GM12878 (cell line): ENCODE data around the gene RNLS. TPM values are rescaled to one million over a fixed set of nuclear protein-coding genes. Genes with fewer than 3 reads are reported as not detected.

ENCODE experiments used
- ATAC-seq: fragments of 200-7000 bp; cut with Tn5 transposase; 3 replicates; pipeline ENCODE4 v1.9.1; 2020; ENCODE audit warnings: mild to moderate bottlenecking, moderate library complexity
- BruUV-seq: library from RNA; stranded (reverse); fragments of 400-500 nt; replicated peaks from 2 replicates; lab custom pipeline; 2021; lab: Mats Ljungman, UMichigan
- CTCF ChIA-PET: fragments of 300-600 bp; sonication (Branson Sonifier 250); formaldehyde crosslinking; extraction: SDS; loops from one replicate; lab custom pipeline; 2021; ENCODE audit warnings: inconsistent platforms; lab: Yijun Ruan, JAX
- POLR2A ChIA-PET: fragments of 350-600 bp; formaldehyde crosslinking; extraction: SDS; loops from one replicate; lab custom pipeline; 2021; ENCODE audit warnings: inconsistent platforms; lab: Charles Lee
- RAD21 ChIA-PET: fragments of 300-600 bp; sonication (Branson Sonifier 250); formaldehyde crosslinking; loops from one replicate; lab custom pipeline; 2023; ENCODE audit warnings: antibody characterized with exemption; ENCODE audit not compliant: unreplicated experiment; lab: Charles Lee
- SMC1A ChIA-PET: fragments of 300-600 bp; sonication (Branson Sonifier 250); formaldehyde crosslinking; loops from one replicate; lab custom pipeline; 2023; ENCODE audit not compliant: unreplicated experiment, uncharacterized antibody; lab: Charles Lee
- DNase-seq: peaks from one replicate; pipeline ENCODE4 v3.0.0-alpha.2; 2011; ENCODE audit warnings: low read depth, low spot score
- FAIRE-seq: peaks from 3 replicates; lab custom pipeline; 2011; peaks lifted over from hg19 to GRCh38; lab: Jason Lieb, UNC
- H2AFZ ChIP-seq: 2 replicates; pipeline ENCODE4 v1.6.0; 2011; ENCODE audit warnings: low read depth, low read length, control low read depth; ENCODE audit not compliant: control insufficient read depth
- H3K27ac ChIP-seq: 2 replicates; pipeline ENCODE4 v1.5.1; 2011; ENCODE audit warnings: control low read depth; ENCODE audit not compliant: control insufficient read depth, insufficient read depth
- H3K27me3 ChIP-seq, 2 experiments: replicated peaks in 1 of 2; 2 replicates each; pipeline versions ENCODE4 v1.6.0 to v1.6.1; 2011; ENCODE audit warnings: low read length in 1 of 2; ENCODE audit not compliant: control insufficient read depth in 2 of 2, insufficient read depth in 2 of 2
- H3K36me3 ChIP-seq, 2 experiments: 2 replicates each; pipeline ENCODE4 v1.5.1; 2011; ENCODE audit warnings: low read length in 1 of 2; ENCODE audit not compliant: control insufficient read depth in 2 of 2, insufficient read depth in 2 of 2
- H3K4me1 ChIP-seq: 2 replicates; pipeline ENCODE4 v1.6.1; 2011; ENCODE audit warnings: mild to moderate bottlenecking, low read length, moderate library complexity, mixed read lengths; ENCODE audit not compliant: control insufficient read depth, insufficient read depth
- H3K4me2 ChIP-seq: 2 replicates; pipeline ENCODE4 v1.6.0; 2011; ENCODE audit warnings: control low read depth; ENCODE audit not compliant: control insufficient read depth, insufficient read depth
- H3K4me3 ChIP-seq: fragments of 200-600 bp; sonication (generic); 2 replicates; pipeline ENCODE4 v1.5.1; 2016
- H3K79me2 ChIP-seq: 2 replicates; pipeline ENCODE4 v1.6.0; 2011; ENCODE audit warnings: low read length; ENCODE audit not compliant: control insufficient read depth, insufficient read depth
- H3K9ac ChIP-seq: 2 replicates; pipeline ENCODE4 v1.8.0; 2011; ENCODE audit warnings: low read length, control low read depth, mixed read lengths; ENCODE audit not compliant: control insufficient read depth, insufficient read depth
- H3K9me3 ChIP-seq: replicated peaks from 3 replicates; pipeline ENCODE4 v1.5.1; 2011; ENCODE audit warnings: mild to moderate bottlenecking, low read length; ENCODE audit not compliant: control insufficient read depth, insufficient read depth
- H4K20me1 ChIP-seq: 2 replicates; pipeline ENCODE4 v1.6.0; 2011; ENCODE audit not compliant: control insufficient read depth, insufficient read depth
- BHLHE40 ChIP-seq, 2 experiments: fragments of 450-650 bp in 1 of 2; IDR thresholded peaks; 2 replicates each; pipeline ENCODE4 v1.6.1; 2011 to 2017; ENCODE audit warnings: low read depth in 2 of 2, borderline replicate concordance in 1 of 2, improper control_type of control experiment in 1 of 2, low read length in 1 of 2, mild to moderate bottlenecking in 1 of 2
- BMI1 ChIP-seq: fragments of 450-650 bp; IDR thresholded peaks from 2 replicates; pipeline ENCODE4 v1.6.1; 2016; ENCODE audit warnings: mild to moderate bottlenecking, moderate library complexity, borderline replicate concordance
- ELK1 ChIP-seq: IDR thresholded peaks from 2 replicates; pipeline ENCODE4 v1.6.1; 2012; ENCODE audit warnings: low read depth, low read length, improper control_type of control experiment
- HDGF ChIP-seq: fragments of 450-650 bp; IDR thresholded peaks from 2 replicates; pipeline ENCODE4 v1.6.1; 2016; ENCODE audit warnings: antibody characterized with exemption
- KAT2A ChIP-seq: conservative IDR thresholded peaks from 2 replicates; pipeline ENCODE4 v1.6.1; 2011; ENCODE audit warnings: low read depth, low read length; ENCODE audit not compliant: control insufficient read depth
- MEF2B ChIP-seq: fragments of 450-650 bp; IDR thresholded peaks from 2 replicates; pipeline ENCODE4 v1.6.1; 2018; ENCODE audit warnings: mild to moderate bottlenecking, moderate library complexity; ENCODE audit not compliant: partially characterized antibody, poor library complexity, severe bottlenecking
- NR2C1 ChIP-seq: fragments of 450-650 bp; IDR thresholded peaks from 2 replicates; pipeline ENCODE4 v1.6.1; 2017; ENCODE audit warnings: antibody characterized with exemption, mild to moderate bottlenecking, moderate library complexity
- RAD21 ChIP-seq: IDR thresholded peaks from 2 replicates; pipeline ENCODE4 v1.6.1; 2011; ENCODE audit warnings: mild to moderate bottlenecking, low read depth, low read length, moderate library complexity; ENCODE audit not compliant: insufficient read depth
- RUNX3 ChIP-seq: IDR thresholded peaks from 2 replicates; pipeline ENCODE4 v1.6.1; 2012; ENCODE audit warnings: low read length, inconsistent platforms
- SIX5 ChIP-seq: IDR thresholded peaks from 2 replicates; pipeline ENCODE4 v1.6.1; 2011; ENCODE audit warnings: mild to moderate bottlenecking, low read depth, low read length, moderate library complexity; ENCODE audit not compliant: severe bottlenecking
- SMARCA5 ChIP-seq: fragments of 450-650 bp; IDR thresholded peaks from 2 replicates; pipeline ENCODE4 v1.6.1; 2017; ENCODE audit warnings: mild to moderate bottlenecking
- SUPT20H ChIP-seq: IDR thresholded peaks from 2 replicates; pipeline ENCODE4 v1.6.1; 2011; ENCODE audit warnings: low read depth, mild to moderate bottlenecking, low read length, moderate library complexity, borderline replicate concordance; ENCODE audit not compliant: control insufficient read depth
- ZBTB4 ChIP-seq: fragments of 450-650 bp; formaldehyde crosslinking; IDR thresholded peaks from 2 replicates; pipeline ENCODE4 v1.4.0; 2022; ENCODE audit warnings: mild to moderate bottlenecking, moderate library complexity
- ZSCAN29 ChIP-seq: fragments of 450-650 bp; IDR thresholded peaks from 2 replicates; pipeline ENCODE4 v1.6.1; 2017; ENCODE audit warnings: mild to moderate bottlenecking, moderate library complexity
- WGBS: methylation state at CpG from one replicate; pipeline ENCODE4 v1.1.6; 2016; ENCODE audit warnings: low lambda C conversion rate; ENCODE audit not compliant: insufficient replicate concordance, insufficient coverage; ENCODE audit errors: missing lambda C conversion rate; 5-methylcytosine and 5-hydroxymethylcytosine counted together
- in situ Hi-C: fragments of 300-500 bp; cut with MboI; formaldehyde crosslinking; loops from 9 replicates; pipeline ENCODE4 v1.14.3; 2018; ENCODE audit warnings: mixed read lengths
- intact Hi-C: fragments of 100-400 bp; cut with micrococcal nuclease; formaldehyde crosslinking; loops from one replicate; pipeline ENCODE4 v1.14.2; 2022; ENCODE audit not compliant: unreplicated experiment
- polyA plus RNA-seq, 11 experiments: library from polyadenylated mRNA; depleted of rRNA in 4 of 11; unstranded in 6 of 11; stranded (reverse) in 5 of 11; fragments of >200 nt; fragmentation: Nextera tagmentation in 4 of 11; fragmentation: Illumina TruSeq in 1 of 11; extraction: Ambion mirVana in 4 of 11; extraction: Trizol in 1 of 11; gene quantifications; 1 replicate in 1 of 11; 2 replicates in 10 of 11; pipeline versions ENCODE4 v1.2.1 to v1.2.3, GENCODE V29; 2011 to 2016; ENCODE audit warnings: inconsistent platforms in 2 of 11, missing spikeins in 2 of 11, low read depth in 1 of 11
- total RNA-seq, 4 experiments: library from RNA; depleted of rRNA in 3 of 4; stranded (reverse); fragments of >200 nt in 3 of 4; fragmentation: Illumina TruSeq in 1 of 4; extraction: Trizol in 1 of 4; gene quantifications; 2 replicates each; pipeline versions ENCODE4 v1.2.1 to v1.2.3, GENCODE V29; 2013 to 2021

RNLS gene
- total and polyA plus RNA-seq, 10 of the 15 experiments (the other 5 are each of a cell fraction or from before 2014, with no cell fraction given), result 3.4 to 6.7 (median 4.6) TPM

GRCh38 chr10:88557256-88557655, 25.9 kb downstream of the RNLS start:
- no peak for FAIRE-seq
- no TSS peak for BruUV-seq
- no peak for TF ChIP-seq HDGF
- no peak for TF ChIP-seq ZSCAN29
- no peak for TF ChIP-seq KAT2A
- no peak for TF ChIP-seq MEF2B
- no peak for TF ChIP-seq RAD21
- TF ChIP-seq SUPT20H, result no peak
- TF ChIP-seq BHLHE40 (IDR thresholded peaks at IDR 0.05; ENCODE audit: borderline replicate concordance in 1 of 2, low read depth in 2 of 2, low read length in 1 of 2), result no peak
- TF ChIP-seq BMI1, result no peak
- no peak for TF ChIP-seq ZBTB4
- TF ChIP-seq ELK1, result no peak
- TF ChIP-seq RUNX3, result no peak
- no peak for TF ChIP-seq SIX5
- no peak for TF ChIP-seq SMARCA5
- TF ChIP-seq NR2C1, result no peak
- intact Hi-C loops, result loop anchor here (10.0 kb wide), 1 partner anchor 592 kb away; no protein-coding TSS in a partner anchor
- DNase-seq, result no peak
- Histone ChIP-seq H4K20me1 (no peaks in the 10 kb centered on the region), H3K4me1 (0 out of 2 replicates have a peak, but pooled peaks cover 5% of the 10 kb centered on the region), H2AFZ (no peak overlapping the region), H3K9me3 (no peaks in the 10 kb centered on the region), H3K27me3 (no peaks in the 10 kb centered on the region), H3K36me3 (no peaks in the 10 kb centered on the region), H3K79me2 (no peaks in the 10 kb centered on the region), H3K4me3 (no peak overlapping the region), H3K9ac (no peak overlapping the region), H3K4me2 (no peak overlapping the region), H3K27ac (no peak overlapping the region)
- SMC1A ChIA-PET, result interaction anchor here (1.5 to 1.8 kb wide), 2 partner anchors 8 to 11 kb away, joined by 4 read pairs; no protein-coding TSS in a partner anchor
- WGBS, result 100% methylated on average over 1 of the region's 1 CpG
- no peak for ATAC-seq
- RAD21 ChIA-PET, result no interaction called here
- POLR2A ChIA-PET, result no interaction called here
- in situ Hi-C loops, result loop anchor here (10.0 kb wide), 1 partner anchor 582 kb away; no protein-coding TSS in a partner anchor
- CTCF ChIA-PET, result interaction anchor here (0.6 to 1.3 kb wide), 2 partner anchors 243 to 707 kb away, joined by 3 read pairs; no protein-coding TSS in a partner anchor
